ENCODE results near the gene GPR89A. TPM values are rescaled to one million over a fixed set of nuclear protein-coding genes. Genes with fewer than 3 reads are reported as not detected.
"Not testable (repeated sequence)": the region's sequence is repeated elsewhere in the genome, so short reads cannot be mapped to it uniquely, and the experiment has no call there.

Gene GPR89A
- total and polyA plus RNA-seq, 8 donors: 5.8 to 60.6 (median 14.6) TPM

DNA sequence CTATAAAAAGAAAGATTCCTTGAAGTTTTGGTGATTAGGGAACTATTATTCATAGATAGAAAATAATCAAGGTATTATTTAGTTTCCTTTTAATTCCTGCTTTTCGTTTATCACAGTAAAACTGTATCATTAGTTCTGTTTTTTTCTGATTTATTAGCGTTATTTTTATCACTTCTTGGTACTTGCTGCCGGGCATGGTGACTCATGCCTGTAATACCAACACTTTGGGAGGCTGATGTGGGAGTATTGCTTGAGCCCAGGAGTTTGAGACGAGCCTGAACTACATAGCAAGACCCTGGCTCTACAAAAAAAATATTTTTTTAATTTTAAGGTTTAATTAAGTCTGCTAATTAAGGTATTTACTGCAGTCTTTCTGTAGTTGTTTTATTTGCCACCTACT is 57.2 kb downstream of the GPR89A start:
- DNase-seq; intact Hi-C loops (cut with DNase I; ENCODE audit: low total_unique reads): not testable (repeated sequence)
- 50 to 73% (median 72%) methylated on average over 3 to 4 of the region's 4 CpGs for WGBS, 5 donors

DNA sequence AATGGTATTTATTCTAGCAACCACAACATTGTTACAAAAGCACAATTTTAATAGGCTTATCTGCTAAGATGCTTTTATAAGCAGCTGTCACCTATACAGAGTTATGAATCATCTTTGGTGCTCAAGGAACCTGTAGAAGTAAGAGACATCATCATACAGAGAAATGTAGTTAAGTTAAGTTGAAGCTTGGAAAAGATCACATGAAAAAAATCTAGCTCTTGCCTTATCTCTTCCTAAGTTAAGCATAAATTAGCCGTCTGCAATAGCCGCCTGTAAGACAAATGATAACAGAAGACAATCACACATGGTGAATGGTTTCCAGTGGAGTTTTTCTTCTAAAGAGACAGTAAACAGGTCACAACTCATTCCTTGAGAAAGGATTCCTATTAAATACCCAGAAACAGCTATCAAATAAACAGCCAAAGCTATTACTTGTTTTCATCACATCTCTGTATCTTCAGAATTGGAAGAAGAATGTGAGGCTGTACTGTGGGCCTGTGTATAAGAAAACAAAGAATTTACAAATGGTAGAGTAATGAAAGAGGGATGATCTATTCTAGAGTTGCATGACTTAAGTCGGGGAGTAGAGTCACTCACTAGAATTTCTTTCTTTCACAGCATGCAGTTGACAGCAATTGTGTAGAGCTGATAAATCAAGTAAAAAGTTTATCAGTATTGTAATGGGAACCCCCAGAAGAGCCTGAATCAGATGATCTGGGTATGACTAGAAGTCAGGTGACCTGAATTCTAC is 63.4 kb downstream of the GPR89A start:
- intact Hi-C loops (cut with DNase I; ENCODE audit: low total_unique reads); DNase-seq: not testable (repeated sequence)
- WGBS, 5 donors: 71 to 100% (median 75%) methylated on average over 1 to 2 of the region's 3 CpGs; no CpG with 5 or more reads in 1 of the 5 donors

More for the DNA sequence above, 57.2 kb downstream of the GPR89A start:
- H3K27me3 ChIP-seq, H3K27ac ChIP-seq, H3K36me3 ChIP-seq, H3K4me3 ChIP-seq, H3K9me3 ChIP-seq, H3K4me1 ChIP-seq: not testable (repeated sequence)

DNA sequence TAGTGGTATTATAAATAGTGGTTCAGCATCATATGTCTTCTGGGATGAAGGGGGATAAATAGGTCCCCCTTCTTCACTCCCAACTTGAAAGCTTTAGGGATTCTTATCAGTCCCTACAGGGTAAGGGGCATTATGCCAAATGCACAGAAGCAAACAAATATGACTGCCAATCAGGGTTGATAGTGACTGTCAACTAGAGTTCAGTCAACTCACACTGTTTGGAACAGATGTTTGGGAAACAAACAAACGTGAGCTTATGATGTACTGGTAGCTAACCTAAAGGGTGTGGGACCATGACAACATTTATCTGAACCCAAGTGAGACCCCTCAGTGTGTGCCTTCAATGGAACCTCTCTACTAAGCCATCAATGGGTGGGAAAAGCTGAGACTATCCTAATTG is 65.4 kb downstream of the GPR89A start:
- H3K9me3 ChIP-seq; H3K27ac ChIP-seq; intact Hi-C loops (cut with DNase I; ENCODE audit: low total_unique reads); H3K4me3 ChIP-seq; H3K4me1 ChIP-seq; DNase-seq; H3K27me3 ChIP-seq; H3K36me3 ChIP-seq: not testable (repeated sequence)
- no CpG with 5 or more reads among the region's 1 CpG for WGBS, 5 donors

More for the DNA sequence above, 63.4 kb downstream of the GPR89A start:
- not testable (repeated sequence) for H3K9me3 ChIP-seq, H3K4me1 ChIP-seq, H3K36me3 ChIP-seq, H3K4me3 ChIP-seq, H3K27me3 ChIP-seq, H3K27ac ChIP-seq

DNA sequence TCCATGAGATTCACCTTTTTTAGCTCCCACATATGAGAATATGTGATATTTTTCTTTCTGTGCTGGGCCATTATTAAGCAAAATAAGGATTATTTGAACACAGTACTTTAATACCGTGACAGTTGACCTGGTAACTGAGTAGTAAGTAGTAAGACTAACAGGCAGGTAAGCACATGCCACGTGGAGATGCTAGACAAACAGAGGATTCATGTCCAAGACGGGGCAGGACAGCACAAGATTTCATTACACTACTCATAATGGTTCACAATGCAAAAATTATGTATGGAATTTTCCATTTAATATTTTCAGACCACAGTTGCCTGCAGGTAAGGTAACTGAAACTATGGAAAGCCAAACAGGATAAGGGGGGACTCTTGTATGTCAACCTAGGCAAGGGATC is 77.1 kb downstream of the GPR89A start:
- intact Hi-C loops (cut with DNase I; ENCODE audit: low total_unique reads): not testable (repeated sequence)

GRCh38 chr1:145686078-145686477 is 78.3 kb downstream of the GPR89A start:
- H3K9me3 ChIP-seq; DNase-seq; H3K4me3 ChIP-seq; H3K27ac ChIP-seq; H3K36me3 ChIP-seq; intact Hi-C loops (cut with DNase I; ENCODE audit: low total_unique reads); H3K27me3 ChIP-seq: not testable (repeated sequence)
- H3K4me1 ChIP-seq: peaks cover 0 to 17% (median 11%) of the 10 kb centered on the region in 4 donors
- WGBS, 5 donors: 88 to 100% (median 96%) methylated on average over 1 of the region's 1 CpG; no CpG with 5 or more reads in 1 of the 5 donors

More for the DNA sequence above, 77.1 kb downstream of the GPR89A start:
- WGBS, 5 donors: 86 to 100% (median 90%) methylated on average over 2 of the region's 3 CpGs; no CpG with 5 or more reads in 1 of the 5 donors
- not testable (repeated sequence) for DNase-seq, H3K27me3 ChIP-seq, H3K9me3 ChIP-seq, H3K4me3 ChIP-seq, H3K27ac ChIP-seq, H3K4me1 ChIP-seq, H3K36me3 ChIP-seq

GRCh38 chr1:145688328-145688727 is 80.5 kb downstream of the GPR89A start:
- no peak overlapping the region for H3K4me3 ChIP-seq
- no peak for TF ChIP-seq CTCF (IDR thresholded peaks at IDR 0.05)
- TF ChIP-seq EP300 (IDR thresholded peaks at IDR 0.05): no peak
- no peak for TF ChIP-seq POLR2AphosphoS5 (IDR thresholded peaks at IDR 0.05)
- TF ChIP-seq POLR2A (IDR thresholded peaks at IDR 0.05): no peak
- intact Hi-C loops (cut with DNase I; ENCODE audit: low total_unique reads): no loop called here
- H3K36me3 ChIP-seq: no peaks in the 10 kb centered on the region
- no peak for DNase-seq
- H3K27ac ChIP-seq: no peak overlapping the region
- no peaks in the 10 kb centered on the region for H3K9me3 ChIP-seq
- H3K27me3 ChIP-seq: no peaks in the 10 kb centered on the region
- 71 to 76% (median 73%) methylated on average over 4 of the region's 4 CpGs for WGBS, 5 donors
- peaks cover 0 to 18% (median 12%) of the 10 kb centered on the region in 4 donors for H3K4me1 ChIP-seq

- Histone ChIP-seq H3K36me3 (no peaks in the 10 kb centered on the region), H3K4me1 (peaks cover 0 to 18% (median 12%) of the 10 kb centered on the region in 4 donors), H3K9me3 (no peaks in the 10 kb centered on the region), H3K27me3 (no peaks in the 10 kb centered on the region), H3K27ac (no peak overlapping the region), H3K4me3 (no peak overlapping the region)
- 91 to 100% (median 94%) methylated on average over 5 to 6 of the region's 6 CpGs for WGBS, 5 donors
- no peak for DNase-seq
- intact Hi-C loops (cut with DNase I; ENCODE audit: low total_unique reads): no loop called here
- no peak for TF ChIP-seq POLR2A (IDR thresholded peaks at IDR 0.05)
- no peak for TF ChIP-seq CTCF (IDR thresholded peaks at IDR 0.05)
- no peak for TF ChIP-seq EP300 (IDR thresholded peaks at IDR 0.05)
- no peak for TF ChIP-seq POLR2AphosphoS5 (IDR thresholded peaks at IDR 0.05)
Observed at GRCh38 chr1:145688924-145689323, 81.1 kb downstream of the GPR89A start.

Data from stomach (tissue), 9 donors.